HG02870 (cell line): ENCODE measurements around the gene LACC1.

ENCODE experiments used
- ATAC-seq: cut with Tn5 transposase; IDR thresholded peaks from one replicate; pipeline ENCODE4 v1.9.1; 2021; ENCODE audit warnings: mild to moderate bottlenecking, moderate library complexity; ENCODE audit not compliant: unreplicated experiment

LACC1 gene

GRCh38 chr13:43883631-43884030, 3.9 kb downstream of the LACC1 start:
- ATAC-seq, result no peak

GRCh38 chr13:43884222-43884621, 4.5 kb downstream of the LACC1 start:
- ATAC-seq, result no peak

- ATAC-seq, result no peak
Measured at GRCh38 chr13:43894438-43894837, 14.7 kb downstream of the LACC1 start.

GRCh38 chr13:43895940-43896339, 16.2 kb downstream of the LACC1 start:
- no peak for ATAC-seq

- ATAC-seq, result no peak
Measured at GRCh38 chr13:43905435-43906031, 25.8 kb downstream of the LACC1 start.

GRCh38 chr13:43908156-43909126, 28.7 kb downstream of the LACC1 start:
- no peak for ATAC-seq

GRCh38 chr13:43910856-43911255, 31.2 kb downstream of the LACC1 start:
- ATAC-seq, result no peak

- no peak for ATAC-seq
Measured at GRCh38 chr13:43911278-43911677, 31.6 kb downstream of the LACC1 start.

GRCh38 chr13:43911871-43912270, 32.2 kb downstream of the LACC1 start:
- ATAC-seq, result no peak

GRCh38 chr13:43915451-43915850, 35.7 kb downstream of the LACC1 start:
- no peak for ATAC-seq

GRCh38 chr13:43916828-43917227, 37.1 kb downstream of the LACC1 start:
- ATAC-seq, result no peak

- ATAC-seq, result no peak
Measured at GRCh38 chr13:43918636-43919035, 38.9 kb downstream of the LACC1 start.

- no peak for ATAC-seq
Measured at GRCh38 chr13:43920965-43921674, 41.4 kb downstream of the LACC1 start.

- peak; percentile 96 for ATAC-seq
Measured at GRCh38 chr13:43924549-43925245, 45.0 kb downstream of the LACC1 start.

- ATAC-seq, result no peak
Measured at GRCh38 chr13:43929947-43930346, 50.2 kb downstream of the LACC1 start.

- peak; percentile 100 for ATAC-seq
Measured at GRCh38 chr13:43933378-43933777, 53.7 kb downstream of the LACC1 start.

GRCh38 chr13:43934273-43934672, 54.6 kb downstream of the LACC1 start:
- no peak for ATAC-seq

- ATAC-seq, result no peak
Measured at GRCh38 chr13:43935878-43936277, 56.2 kb downstream of the LACC1 start.

- ATAC-seq, result no peak
Measured at GRCh38 chr13:43936647-43937046, 56.9 kb downstream of the LACC1 start.

GRCh38 chr13:43937839-43938238, 58.1 kb downstream of the LACC1 start:
- ATAC-seq, result no peak

GRCh38 chr13:43938449-43938848, 58.7 kb downstream of the LACC1 start:
- no peak for ATAC-seq
